Eye (tissue), 1 donor: ENCODE measurements around the gene MRPL27.
"Not testable (repeated sequence)": the region's sequence is repeated elsewhere in the genome, so short reads cannot be mapped to it uniquely, and the experiment has no call there.

Source experiments
- DNase-seq: peaks from one replicate; pipeline ENCODE4 v3.0.0-alpha.2; 2015

Gene MRPL27

DNA sequence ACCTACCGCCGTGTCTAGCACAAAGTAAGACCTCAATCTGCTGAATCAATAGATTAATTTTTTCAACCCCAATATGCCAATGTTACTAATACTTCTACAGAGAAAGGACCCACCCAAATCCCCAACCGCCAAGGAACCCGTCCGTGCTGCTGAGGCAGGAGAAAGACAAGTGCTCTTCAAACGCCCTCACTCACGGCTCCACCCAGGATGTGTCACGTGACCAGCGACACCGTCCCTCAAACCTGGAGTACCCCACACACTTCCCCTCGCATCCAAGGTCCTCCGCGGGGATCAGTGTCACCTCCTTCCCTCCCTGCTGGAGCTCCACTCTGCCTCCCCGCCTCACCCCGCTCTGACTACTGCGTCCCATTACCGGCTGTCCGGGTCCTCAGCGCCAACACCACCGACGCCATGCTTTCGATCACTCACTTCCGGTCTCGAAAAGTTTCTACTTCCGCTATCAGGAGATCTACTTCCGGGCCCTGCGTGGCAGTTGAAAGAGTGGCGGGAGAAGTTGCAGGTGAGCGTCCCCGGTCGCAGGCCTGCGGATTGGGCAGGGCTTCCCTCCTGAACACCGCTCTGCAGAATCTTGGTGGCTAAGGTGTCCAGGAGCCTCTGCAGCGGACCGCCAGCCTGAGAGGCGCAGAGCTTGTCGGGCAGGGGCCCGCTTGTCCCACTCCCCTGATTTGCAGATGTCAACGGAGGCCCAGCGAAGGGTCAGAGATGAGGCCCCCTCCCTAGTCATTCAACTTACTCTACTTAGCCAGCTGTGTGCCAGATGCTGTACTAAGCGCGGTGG is at the start of gene MRPL27, which contains the start of gene EME1:
Gene MRPL27, minus strand, starts transcription at position 427 of the 799 bp plus-strand sequence. Its CDS starts 14 bp downstream, at position 413.
Gene EME1, plus strand, starts transcription at position 472 of the 799 bp plus-strand sequence. CDS start 1,980 bp downstream, outside the sequence.
- DNase-seq, result peak; percentile 97

DNA sequence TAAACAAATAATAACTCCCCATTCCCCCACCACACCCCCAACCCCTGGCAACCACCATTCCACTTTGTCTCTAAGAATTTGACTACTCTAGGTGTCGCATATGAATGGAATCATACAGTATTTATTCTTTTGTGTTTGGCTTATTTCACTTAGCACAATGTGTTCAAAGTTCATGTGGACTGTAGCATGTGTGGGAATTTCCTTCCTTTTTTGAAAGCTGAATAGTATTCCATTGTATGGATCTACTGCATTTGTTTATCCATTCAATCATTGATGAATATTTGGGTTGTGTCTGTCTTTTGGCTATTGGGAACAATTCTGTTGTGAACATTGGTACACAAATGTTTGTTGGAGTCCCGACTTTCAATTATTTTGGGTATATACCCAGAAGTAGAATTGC is 49.8 kb upstream of the MRPL27 start:
- DNase-seq, result no peak

DNA sequence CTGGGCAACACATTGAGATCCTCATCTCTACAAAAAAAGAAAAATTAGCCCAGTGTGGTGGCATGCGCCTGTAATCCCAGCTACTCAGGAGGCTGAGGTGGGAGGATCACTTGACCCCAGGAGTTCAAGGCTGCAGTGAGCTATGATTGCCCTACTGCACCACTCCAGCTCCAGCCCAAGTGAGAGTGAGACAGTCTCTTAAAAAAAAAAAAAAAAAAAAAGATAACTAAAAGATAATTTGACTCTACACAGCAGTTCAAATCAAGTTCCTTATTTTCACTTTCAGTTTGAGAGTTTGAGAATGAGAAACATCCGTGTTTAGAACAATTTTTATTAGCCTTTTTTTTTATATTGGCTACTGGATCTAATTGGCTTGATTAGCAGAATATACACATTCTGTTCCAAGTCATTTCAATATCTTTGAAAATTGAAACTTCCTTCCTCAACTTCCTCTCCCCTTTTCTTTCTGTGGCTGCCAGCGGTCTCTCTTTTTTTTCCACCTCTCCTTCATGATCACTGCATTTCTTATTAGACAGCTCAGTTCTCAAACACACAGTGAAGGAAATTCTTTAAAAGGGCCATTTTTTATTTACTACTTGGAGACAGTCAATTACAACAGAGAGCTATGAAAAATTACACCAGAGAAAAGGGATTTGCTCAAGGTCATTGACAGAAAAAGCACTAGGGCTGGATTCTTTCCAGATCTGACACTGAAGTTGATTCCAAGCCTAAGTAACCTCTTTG is 48.5 kb upstream of the MRPL27 start:
- peak; percentile 23 for DNase-seq

DNA sequence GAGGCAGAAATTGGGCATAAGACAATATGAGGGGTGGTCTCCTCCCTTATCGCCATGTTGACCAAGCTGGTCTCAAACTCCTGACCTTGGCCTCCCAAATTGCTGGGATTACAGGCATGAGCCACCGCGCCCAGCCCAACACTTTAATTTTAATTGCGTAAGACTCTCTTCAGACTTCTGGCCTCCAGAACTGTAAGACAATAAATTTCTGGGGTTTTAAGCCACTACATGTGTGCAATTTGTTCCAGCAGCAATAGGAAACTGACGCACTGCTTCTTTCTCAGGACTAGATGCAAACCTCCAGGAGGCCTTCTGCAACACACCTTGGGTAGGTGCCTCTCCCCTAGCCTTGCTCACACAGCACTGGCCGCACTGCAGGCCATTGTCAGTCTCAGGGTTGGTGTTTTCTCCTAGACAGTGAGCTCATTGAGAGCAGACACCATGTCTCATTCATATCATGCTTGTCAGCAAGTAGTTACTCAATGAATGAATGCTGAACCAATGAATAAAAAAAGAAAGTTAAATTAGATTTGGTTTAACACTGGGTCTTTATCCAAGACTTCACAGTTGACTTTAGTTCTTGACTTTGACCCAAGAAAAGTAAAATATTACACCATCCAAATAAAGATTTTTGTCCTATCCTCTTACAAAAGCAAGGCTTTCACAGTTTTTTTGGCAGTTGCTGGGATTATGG is 47.6 kb upstream of the MRPL27 start:
- DNase-seq, result no peak

DNA sequence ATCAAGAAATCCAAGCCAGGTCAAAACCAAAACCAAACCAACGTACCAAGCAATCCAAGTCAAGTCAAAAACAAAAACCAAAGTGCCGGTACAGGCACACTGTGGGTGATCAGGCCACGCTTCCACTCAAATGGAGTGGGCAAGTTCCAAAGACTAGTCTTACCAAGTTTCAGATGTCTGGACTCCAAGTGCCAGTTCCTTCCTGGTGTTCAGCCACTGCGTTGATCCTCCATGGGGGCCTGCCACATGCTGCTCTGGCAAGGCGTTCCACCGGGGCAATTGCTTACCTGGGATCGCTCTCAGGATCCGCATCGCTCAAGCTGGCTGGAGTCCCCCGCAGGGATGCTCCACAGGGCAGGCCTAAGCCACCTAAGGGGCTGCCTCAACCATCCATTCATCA is 46.6 kb upstream of the MRPL27 start:
- not testable (repeated sequence) for DNase-seq

DNA sequence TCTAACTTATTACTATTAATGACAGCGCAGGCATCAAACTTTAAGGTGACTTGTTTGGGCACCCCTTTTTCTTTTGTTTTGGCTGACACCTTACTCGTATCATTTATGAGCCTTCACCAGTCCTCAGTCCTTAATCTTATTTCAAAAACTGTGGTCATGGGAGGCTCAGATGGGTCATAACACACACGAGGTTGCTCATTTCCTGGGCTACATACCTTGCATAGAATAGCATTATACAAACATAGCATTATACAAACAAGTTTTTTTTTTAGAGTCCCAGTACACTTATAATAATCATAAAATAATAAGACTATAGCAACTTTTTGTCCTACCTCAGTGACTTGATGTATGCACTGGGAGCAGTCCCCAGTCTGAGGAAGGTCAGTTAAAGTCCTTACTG is 41.8 kb upstream of the MRPL27 start:
- DNase-seq, result no peak

DNA sequence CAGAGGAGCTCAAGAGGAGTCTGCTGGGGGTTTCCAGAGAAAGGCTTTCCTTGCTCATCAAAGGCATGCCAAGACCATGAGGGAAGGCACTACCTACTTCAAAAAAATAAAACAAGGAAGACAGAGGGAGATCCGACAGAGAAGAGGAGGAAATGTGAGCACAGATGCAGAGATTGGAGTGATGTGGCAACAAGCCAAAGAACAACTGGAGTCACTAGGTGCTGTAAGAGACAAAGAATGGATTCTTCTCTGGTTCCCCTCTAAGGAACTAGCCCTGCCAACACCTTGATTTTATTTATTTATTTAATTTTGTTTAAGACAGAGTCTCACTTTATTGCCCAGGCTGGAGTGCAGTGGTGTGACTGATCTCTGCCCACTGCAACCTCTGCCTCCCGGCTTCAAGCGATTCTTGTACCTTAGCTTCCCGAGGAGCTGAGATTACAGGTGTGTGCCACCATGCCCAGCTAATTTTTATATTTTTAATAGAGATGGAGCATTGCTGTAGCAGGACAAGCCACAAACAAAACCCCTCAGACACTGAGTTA is 39.3 kb upstream of the MRPL27 start:
- DNase-seq, result no peak

DNA sequence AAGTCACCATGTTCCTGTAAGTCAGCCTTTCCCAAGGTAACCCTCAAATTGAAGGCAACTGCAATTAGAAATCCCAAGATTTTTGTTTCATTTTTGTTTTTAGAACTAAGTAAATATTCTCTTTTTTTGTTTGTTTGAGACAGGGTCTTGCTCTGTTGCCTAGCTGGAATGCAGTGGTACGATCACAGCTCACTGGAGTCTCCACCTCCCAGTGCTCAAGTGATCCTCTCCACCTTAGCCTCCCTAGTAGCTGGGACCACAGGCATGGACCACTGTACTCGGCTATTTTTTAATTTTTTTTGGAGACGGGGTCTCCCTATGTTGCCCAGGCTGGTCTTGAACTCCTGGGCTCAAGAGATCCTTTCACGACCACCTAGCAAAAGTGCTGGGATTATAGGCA is 34.9 kb upstream of the MRPL27 start:
- DNase-seq, result no peak

DNA sequence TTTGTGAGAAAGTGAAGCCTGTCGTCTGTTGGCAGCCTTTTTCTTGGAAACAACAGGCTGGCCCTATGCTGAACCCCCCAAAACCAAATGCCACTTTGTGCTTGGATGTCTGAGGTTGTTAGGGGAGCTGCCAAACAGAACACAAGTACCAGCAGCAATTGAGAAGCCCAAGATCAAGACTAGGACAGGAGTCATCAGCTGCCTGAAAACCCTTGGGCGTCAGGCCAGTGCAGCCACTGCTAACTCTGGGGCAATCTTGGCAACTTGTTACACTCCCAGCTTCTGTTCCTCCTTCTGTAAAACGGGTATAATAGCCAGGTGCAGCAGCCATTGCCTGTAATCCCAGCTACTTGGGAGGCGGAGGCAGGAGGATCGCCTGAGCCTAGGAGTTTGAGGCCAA is 33.6 kb upstream of the MRPL27 start:
- no peak for DNase-seq

DNA sequence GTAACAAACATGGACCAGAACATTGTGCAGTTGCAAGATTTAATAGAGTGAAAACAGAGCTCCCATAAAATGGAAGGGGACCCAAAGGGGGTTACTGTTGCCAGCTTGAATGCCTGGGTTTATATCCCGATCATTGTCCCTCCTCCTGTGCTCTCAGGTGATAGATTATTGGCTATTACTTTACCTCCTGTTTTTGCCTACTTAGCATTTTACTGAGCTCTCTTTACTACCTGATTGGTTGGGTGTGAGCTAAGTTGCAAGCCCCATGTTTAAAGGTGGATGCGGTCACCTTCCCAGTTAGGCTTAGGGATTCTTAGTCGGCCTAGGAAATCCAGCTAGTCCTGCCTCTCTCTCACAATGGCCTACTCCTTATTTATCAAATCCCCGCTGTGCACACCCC is 32.4 kb upstream of the MRPL27 start:
- not testable (repeated sequence) for DNase-seq

DNA sequence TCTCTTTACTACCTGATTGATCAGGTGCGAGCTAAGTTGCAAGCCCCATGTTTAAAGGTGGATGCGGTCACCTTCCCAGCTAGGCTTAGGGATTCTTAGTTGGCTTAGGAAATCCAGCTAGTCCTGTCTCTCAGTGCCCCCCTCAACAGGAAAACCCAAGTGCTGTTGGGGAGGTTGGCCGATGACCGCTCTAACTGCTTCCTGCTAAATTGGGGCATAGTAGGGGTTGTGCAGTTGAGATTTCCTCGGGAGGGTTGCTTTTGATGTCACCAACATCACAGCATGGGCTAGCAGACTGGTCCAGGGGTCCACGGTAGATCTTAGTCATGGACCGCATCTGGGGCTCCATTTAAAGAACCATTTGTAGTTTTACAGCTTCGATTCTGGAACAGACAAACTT is 26.6 kb upstream of the MRPL27 start:
- not testable (repeated sequence) for DNase-seq

DNA sequence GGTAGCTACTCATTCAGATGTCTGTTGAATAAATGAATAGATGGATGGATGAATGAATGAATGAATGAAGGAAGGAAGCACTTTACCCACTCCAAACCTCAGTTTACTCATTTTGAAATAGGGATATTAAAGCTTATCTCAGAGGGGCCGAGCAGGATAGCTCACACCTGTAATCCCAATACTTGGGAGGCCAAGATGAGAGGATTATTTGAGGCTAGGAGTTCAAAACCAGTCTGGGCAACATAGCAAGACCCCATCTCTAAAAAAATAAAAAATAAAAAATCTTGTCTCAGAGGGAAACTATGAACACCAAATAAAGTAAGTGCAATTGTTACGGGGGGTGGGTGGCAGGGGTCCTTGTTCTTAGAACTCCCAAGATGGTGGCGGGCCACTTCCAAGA is 25.7 kb upstream of the MRPL27 start:
- not testable (repeated sequence) for DNase-seq

DNA sequence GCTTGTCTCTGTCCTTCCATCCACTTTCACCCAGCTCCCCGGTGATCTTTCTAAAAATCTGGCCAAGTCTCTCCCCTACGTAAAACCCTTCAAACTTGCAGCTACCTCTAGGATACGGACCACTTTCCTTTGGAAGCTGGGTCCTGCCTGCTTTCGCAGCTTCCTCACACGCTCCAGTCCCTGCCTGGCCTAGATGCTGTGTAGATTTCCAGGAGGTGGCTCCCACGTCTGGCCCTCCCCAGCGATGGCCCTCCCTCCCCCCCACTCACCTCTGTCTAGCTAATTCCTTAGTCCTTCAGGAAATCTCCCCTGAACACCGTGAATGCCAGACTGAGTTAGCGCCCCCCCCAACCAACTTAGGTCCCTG is 24.9 kb upstream of the MRPL27 start:
- no peak for DNase-seq

DNA sequence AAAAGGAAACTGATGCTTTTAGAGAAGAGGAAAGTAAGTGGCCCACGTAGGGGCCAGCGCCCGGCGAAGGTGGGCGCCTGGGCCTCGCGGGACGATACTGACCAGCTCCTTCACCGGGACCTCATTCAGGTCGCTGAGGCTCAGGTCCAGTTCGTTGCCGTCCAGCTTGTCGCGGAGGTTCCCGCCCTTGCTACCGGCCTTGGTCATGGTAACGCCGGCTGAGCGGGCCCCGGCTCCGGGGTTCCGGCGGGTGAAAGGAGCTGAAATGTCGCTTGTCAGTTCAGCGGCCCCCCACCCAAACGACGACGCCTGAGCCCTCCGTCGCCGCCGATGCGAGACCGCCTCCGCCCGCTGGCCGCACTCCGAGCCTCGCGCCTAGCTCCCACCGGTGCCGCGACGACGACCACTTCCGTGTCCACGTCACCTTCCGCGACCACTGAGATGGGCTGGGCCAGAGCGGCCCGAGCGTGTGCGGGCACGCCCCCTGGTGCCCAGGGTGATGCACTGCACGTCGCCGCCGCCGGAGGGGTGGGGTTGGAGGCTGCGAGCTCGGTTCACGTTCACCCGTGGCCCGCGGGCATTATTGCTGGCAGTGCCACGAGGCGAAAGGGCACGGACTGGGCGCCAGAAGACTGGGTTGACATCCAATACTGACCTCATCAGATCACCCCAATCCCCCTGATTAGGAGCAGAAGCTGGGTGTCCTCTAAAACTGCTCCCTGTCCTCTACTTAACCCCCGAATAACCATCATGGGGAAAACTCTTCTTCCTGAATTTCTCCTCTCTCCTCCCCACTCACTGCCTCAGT is 24.3 kb upstream of the MRPL27 start, which contains the start of gene LRRC59:
Gene LRRC59, minus strand, starts transcription at position 413 of the 808 bp plus-strand sequence. Its CDS starts 206 bp downstream, at position 207.
- peak; percentile 92 for DNase-seq

DNA sequence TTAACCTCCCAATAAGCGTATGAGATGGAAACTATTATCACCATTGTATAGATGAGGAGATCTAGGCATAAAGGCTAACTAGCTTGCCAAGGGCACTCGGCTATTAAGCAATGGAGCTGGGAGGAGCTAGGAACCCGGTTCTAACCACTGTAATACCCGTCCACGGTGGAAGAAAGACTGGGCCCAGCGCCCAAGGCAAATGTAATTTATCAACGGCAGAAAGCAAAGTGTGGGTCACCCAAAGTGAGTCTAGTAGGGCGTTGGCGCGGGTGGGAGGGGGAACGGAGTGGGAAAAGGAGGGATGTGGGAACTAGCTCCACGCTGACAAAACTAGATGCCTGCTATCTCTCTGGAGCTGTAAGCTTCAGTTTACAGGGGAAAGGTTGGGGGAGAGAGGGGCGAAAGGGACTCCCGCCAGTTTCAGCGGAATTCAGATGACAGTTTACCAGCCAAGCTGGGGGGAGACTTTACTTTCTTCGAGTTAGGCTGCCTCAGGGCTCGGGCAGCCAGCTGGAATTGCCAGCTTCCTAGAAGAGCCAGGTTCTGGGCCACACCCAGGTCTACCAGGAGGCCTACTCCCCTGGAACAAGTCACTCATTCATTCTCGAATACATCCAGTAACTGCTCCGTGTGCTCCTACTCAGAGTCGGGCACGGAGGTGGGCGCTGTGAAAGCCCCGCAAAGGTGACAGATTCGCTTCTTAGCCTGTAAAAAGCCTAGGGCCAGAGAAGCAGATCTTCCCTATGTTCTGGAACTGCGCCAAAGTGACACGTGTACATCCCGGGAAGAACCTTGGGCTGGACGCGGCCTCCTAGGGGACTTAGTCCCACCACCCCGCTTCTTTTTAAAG is 23.5 kb upstream of the MRPL27 start:
- DNase-seq, result peak; percentile 61

DNA sequence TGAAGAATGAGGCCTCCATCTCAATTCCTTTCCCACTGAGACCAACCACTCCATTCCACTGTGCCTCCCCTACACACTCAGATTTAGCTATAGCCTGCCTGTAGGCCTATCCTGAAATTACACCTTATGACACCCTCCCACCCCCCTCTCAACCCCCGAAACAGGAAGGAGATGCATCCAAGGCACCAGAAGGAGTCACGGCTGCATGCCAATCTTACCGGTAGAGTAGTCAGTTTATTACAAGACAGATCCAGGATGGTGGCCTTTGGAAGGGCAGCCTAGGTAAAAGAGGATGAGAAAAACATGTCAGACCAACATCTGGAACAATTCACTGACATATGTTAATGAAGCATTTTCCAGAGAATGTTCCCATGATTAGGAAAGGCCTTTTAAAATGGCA is 21.7 kb upstream of the MRPL27 start:
- DNase-seq, result no peak

DNA sequence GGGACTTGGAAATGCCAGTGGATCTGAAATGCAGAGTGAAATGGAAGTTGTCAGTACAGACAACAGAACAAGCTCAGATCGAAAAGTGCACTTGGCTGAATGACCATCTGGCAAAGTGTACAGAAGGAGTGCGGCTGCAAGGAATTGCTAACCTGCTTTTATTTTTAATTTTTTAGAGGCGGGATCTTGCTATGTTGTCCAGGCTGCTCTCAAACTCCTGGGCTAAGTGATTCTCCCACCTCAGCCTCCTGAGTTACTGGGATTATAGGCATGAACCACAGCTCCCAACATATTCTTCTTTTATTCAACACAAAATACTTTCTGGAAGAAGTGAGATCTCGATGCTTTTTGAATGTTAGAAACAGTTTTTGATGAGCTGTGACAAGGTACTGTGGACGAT is 20.7 kb upstream of the MRPL27 start:
- no peak for DNase-seq

DNA sequence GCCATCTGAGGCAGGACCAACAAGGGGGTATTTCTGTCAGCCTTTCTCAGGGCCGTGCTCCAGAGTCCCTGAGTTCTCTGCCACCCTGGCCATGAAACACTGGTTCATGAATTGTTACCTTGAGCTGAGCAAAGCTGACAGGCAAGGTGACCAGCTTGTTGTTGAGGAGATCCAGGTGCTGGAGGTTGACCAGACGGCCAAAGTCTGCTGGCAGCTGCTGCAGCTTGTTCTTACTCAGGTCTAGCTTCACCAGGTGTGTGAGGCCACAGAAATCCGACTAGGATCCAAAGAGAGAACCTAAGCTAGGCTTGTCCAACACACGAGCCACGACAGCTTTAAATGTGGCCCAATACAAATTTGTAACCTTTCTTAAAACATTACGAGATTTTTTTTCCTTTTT is 19.6 kb upstream of the MRPL27 start:
- DNase-seq, result no peak

DNA sequence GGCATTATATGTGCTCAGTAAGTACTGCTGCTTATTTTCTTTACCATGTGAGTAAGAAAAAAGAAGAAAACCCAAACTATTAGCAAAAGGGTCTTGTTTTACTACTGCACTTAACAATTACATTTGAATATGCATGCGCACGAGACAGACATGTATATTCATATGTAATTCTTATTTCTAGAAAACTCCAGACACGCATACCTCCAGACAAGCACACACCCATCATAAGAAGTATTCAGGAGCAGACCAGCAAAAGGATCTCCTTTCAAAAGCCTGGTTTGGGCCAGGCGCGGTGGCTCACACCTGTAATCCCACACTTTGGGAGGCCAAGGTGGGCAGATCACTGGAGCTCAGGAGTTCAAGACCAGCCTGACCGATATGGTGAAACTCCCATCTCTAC is 16.6 kb upstream of the MRPL27 start:
- no peak for DNase-seq

DNA sequence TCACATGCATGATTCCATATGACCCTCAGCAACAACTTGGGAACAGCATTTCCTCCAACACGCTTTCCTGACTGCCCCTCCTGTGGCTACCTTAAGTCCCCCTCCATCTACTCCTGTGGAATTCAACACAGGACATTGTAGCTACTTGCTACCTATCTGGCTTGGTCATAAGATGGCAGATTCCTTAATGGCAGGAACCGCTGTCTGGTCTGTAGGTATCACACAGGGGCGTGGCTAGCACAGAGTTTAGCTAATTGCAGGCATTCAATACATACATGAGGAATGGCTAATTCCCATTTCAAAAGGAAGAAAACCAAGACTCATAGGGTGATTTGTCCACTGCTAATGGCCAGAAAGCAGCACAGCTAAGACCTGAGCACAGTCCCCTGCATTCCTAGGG is 15.7 kb upstream of the MRPL27 start:
- DNase-seq, result no peak

DNA sequence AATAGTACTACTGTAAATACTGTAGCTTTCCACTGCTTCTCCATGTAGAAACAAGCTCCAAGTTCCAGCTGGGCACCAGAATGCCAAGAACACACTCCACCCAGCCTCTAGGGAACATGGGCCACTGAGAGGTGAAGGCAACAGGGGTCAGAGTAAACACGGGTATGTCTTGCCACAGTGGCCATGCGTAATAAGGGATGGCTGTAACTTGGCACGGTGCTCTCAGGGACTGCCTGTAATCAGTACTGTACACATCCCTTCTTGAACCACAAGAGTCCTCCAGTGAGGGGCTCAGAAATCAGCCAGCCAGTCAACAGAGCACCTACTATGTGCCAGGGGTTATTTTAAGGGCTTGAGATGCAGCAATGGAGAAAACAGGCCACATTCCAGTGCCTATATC is 13.5 kb upstream of the MRPL27 start:
- DNase-seq, result no peak
